Thoracic aorta (tissue), 2 donors: ENCODE data around the gene NEFH. TPM values are rescaled to one million over a fixed set of nuclear protein-coding genes. Genes with fewer than 3 reads are reported as not detected.
A peak's percentile ranks its signal among the peaks of the same experiment; 100 is the strongest.

ENCODE experiments used
- ATAC-seq: fragments of 150-250 bp; one replicate; pipeline ENCODE4 v1.8.0; 2017; ENCODE audit warnings: low read depth; ENCODE audit not compliant: insufficient number of reproducible peaks, low FRiP score
- DNase-seq: peaks from one replicate; pipeline ENCODE4 v3.0.0-alpha.2; 2020; ENCODE audit warnings: low spot score
- H3K27ac ChIP-seq, 2 donors: fragments of 200-600 bp; sonication (generic); 1 replicate in 1 of 2; 2 replicates in 1 of 2; pipeline ENCODE4 v1.5.1; 2016; ENCODE audit warnings: mild to moderate bottlenecking in 2 of 2, moderate library complexity in 2 of 2
- H3K27me3 ChIP-seq: fragments of 200-600 bp; sonication (generic); replicated peaks from 2 replicates; pipeline ENCODE4 v1.6.0; 2016; ENCODE audit warnings: mild to moderate bottlenecking; ENCODE audit not compliant: insufficient read depth
- H3K36me3 ChIP-seq: fragments of 200-600 bp; sonication (generic); one replicate; pipeline ENCODE4 v1.5.1; 2016
- H3K4me1 ChIP-seq, 2 donors: fragments of 200-600 bp; sonication (generic); 1 replicate in 1 of 2; 2 replicates in 1 of 2; pipeline versions ENCODE4 v1.5.1 to v1.6.0; 2016; ENCODE audit warnings: low read depth in 2 of 2, mild to moderate bottlenecking in 1 of 2; ENCODE audit not compliant: control insufficient read depth in 1 of 2
- H3K4me3 ChIP-seq: fragments of 200-600 bp; sonication (generic); 2 replicates; pipeline ENCODE4 v1.5.1; 2016; ENCODE audit warnings: mild to moderate bottlenecking
- H3K9me3 ChIP-seq: fragments of 200-600 bp; sonication (generic); 2 replicates; pipeline ENCODE4 v1.5.1; 2016
- total RNA-seq, 2 donors: library from RNA; depleted of rRNA; stranded (reverse); fragments of >200 nt; gene quantifications; one replicate each; pipeline versions ENCODE4 v1.1.0 to v1.2.3, GENCODE V29; 2016
- TF ChIP-seq, protein P1 (sequence below): fragments of 200-600 bp; sonication (generic); IDR thresholded peaks from one replicate; pipeline ENCODE4 v1.5.1; 2019; ENCODE audit warnings: antibody characterized with exemption

Gene NEFH
- total RNA-seq, 2 donors from 2014 or later = 0.14 to 0.85 TPM

DNA sequence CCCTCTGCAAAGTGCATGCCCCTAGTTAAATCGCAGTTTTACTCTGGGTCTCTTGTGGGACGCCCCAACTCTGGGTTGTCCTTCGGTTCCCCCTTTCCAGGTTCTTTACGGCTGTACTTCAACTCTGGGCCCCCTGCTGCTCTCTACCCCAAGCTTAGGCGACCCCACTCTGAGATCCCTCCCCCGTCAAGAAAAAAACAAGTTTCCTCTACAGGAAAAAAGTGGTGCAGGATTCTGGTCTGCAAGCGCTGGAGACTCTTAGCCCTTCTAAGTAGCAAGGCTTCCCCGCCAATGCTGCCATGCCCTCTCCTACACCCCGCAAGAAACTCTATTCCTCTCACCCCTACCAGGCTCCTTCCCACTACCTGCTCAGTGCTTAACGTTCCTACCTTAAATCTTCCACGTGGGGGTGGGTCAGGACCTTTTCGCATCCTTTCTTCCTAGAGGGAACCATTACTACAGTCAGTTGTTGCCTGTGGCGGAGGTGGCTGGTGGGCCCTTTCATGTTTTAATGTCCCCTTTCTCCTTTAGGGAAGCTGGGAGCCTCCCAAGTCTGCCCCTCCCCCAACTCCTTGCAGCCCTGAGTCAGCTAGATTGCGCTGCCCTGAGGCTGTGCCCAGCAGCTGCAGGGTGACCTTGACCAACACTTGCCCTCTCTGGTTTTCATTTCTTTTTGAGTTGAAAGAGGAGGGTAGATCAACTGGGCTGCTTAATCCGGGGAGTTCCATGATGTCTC is 1.4 kb downstream of the NEFH start:
- H3K4me1 ChIP-seq = peaks cover 6 to 14% of the 10 kb centered on the region in 2 donors
- peaks cover 5% of the 10 kb centered on the region for H3K27me3 ChIP-seq
- H3K27ac ChIP-seq = no peak overlapping the region
- H3K4me3 ChIP-seq = peak overlapping the region; percentile 54
- DNase-seq = no peak
- H3K36me3 ChIP-seq = no peaks in the 10 kb centered on the region
- TF ChIP-seq, protein P1, sequence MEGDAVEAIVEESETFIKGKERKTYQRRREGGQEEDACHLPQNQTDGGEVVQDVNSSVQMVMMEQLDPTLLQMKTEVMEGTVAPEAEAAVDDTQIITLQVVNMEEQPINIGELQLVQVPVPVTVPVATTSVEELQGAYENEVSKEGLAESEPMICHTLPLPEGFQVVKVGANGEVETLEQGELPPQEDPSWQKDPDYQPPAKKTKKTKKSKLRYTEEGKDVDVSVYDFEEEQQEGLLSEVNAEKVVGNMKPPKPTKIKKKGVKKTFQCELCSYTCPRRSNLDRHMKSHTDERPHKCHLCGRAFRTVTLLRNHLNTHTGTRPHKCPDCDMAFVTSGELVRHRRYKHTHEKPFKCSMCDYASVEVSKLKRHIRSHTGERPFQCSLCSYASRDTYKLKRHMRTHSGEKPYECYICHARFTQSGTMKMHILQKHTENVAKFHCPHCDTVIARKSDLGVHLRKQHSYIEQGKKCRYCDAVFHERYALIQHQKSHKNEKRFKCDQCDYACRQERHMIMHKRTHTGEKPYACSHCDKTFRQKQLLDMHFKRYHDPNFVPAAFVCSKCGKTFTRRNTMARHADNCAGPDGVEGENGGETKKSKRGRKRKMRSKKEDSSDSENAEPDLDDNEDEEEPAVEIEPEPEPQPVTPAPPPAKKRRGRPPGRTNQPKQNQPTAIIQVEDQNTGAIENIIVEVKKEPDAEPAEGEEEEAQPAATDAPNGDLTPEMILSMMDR = no peak
- H3K9me3 ChIP-seq = no peaks in the 10 kb centered on the region
- no peak for ATAC-seq

DNA sequence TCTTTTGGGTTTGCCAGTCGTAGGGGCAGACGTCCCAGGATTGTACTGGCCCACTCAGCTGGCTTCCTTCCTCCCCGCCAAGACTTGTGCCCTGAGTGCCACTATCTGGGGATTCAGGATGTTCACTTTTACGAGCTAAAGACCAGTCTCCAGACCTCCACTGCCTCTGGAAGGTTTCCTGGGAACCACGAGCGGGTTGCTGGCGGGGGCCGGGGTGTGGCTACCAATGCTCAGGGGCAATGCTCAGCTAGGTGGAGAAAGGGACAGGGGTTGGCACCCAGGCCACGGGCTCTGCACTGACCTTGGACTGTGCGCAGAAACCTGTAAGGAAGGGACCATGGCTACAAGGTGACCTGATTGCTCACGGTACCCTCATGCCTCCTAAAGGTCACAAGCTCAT is 2.2 kb downstream of the NEFH start:
- Histone ChIP-seq H3K4me1 (peaks cover 6 to 14% of the 10 kb centered on the region in 2 donors), H3K36me3 (no peaks in the 10 kb centered on the region), H3K27me3 (peaks cover 5% of the 10 kb centered on the region), H3K4me3 (no peak overlapping the region), H3K9me3 (no peaks in the 10 kb centered on the region), H3K27ac (no peak overlapping the region)
- ATAC-seq (no peak), DNase-seq (no peak)
- TF ChIP-seq, protein P1 = no peak

DNA sequence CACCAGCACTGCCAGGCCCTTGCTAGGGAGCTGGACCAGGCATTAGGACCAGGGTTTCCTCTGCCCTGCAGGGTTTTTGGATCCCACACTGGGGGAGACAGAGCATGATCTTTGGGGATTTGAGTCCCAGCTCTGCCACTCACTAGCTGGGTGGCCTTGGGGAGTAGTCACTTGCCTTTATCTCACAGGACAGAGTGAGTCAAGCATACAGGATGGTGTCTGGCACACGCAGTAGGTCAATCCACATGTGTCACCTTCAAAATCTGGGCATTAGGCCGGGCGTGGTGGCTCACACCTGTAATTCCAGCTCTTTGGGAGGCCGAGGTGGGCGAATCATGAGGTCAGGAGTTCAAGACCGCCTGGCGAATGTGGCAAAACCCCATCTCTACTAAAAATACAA is 2.7 kb downstream of the NEFH start:
- no peak overlapping the region for H3K4me3 ChIP-seq
- peaks cover 5% of the 10 kb centered on the region for H3K27me3 ChIP-seq
- no peaks in the 10 kb centered on the region for H3K36me3 ChIP-seq
- TF ChIP-seq, protein P1 = no peak
- peaks cover 6 to 14% of the 10 kb centered on the region in 2 donors for H3K4me1 ChIP-seq
- H3K9me3 ChIP-seq = no peaks in the 10 kb centered on the region
- no peak overlapping the region for H3K27ac ChIP-seq
- ATAC-seq (no peak), DNase-seq (no peak)

DNA sequence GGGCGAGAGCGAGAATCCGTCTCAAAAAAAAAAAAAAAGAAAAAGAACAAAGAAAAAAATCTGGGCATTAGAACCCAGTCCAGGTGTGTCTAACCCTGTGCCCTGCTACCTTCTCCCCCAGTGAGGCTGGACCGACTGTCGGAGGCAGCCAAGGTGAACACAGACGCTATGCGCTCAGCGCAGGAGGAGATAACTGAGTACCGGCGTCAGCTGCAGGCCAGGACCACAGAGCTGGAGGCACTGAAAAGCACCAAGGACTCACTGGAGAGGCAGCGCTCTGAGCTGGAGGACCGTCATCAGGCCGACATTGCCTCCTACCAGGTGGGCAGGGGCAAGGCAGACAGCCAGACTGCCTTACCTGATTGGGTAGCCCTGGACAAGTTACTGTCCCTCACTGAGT is 3.2 kb downstream of the NEFH start:
- TF ChIP-seq, protein P1 = no peak
- Histone ChIP-seq H3K9me3 (no peaks in the 10 kb centered on the region), H3K36me3 (no peaks in the 10 kb centered on the region), H3K27ac (no peak overlapping the region), H3K27me3 (peaks cover 5% of the 10 kb centered on the region), H3K4me1 (peaks cover 6 to 14% of the 10 kb centered on the region in 2 donors), H3K4me3 (no peak overlapping the region)
- DNase-seq (no peak), ATAC-seq (no peak)

DNA sequence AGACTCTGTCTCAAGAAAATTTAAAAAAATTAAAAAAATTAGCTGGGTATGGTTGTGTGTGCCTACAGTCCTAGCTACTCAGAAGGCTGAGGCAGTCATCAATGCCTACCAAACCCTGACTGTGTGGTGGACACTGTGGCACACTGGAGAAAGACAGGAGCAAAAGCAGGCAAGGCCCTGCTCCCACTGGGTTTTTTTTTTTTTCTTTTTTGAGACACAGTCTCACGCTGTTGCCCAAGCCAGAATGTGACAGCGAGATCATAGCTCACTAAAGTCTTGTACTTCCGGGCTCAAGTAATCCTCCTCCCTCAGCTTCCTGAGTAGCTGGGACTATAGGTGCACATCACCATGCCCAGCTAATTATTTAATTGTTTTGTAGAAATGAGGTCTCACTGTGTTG is 4.6 kb downstream of the NEFH start:
- Histone ChIP-seq H3K27ac (no peak overlapping the region), H3K36me3 (no peaks in the 10 kb centered on the region)
- TF ChIP-seq, protein P1 = no peak

More for the DNA sequence above, 4.6 kb downstream of the NEFH start:
- Histone ChIP-seq H3K4me1 (peaks cover 6 to 14% of the 10 kb centered on the region in 2 donors), H3K4me3 (no peak overlapping the region), H3K9me3 (no peaks in the 10 kb centered on the region), H3K27me3 (no peaks in the 10 kb centered on the region)
- DNase-seq = no peak
- no peak for ATAC-seq
